Glutamatergic neuron (in vitro differentiated cells): ENCODE measurements around the gene SMG6. TPM values are rescaled to one million over a fixed set of nuclear protein-coding genes. Genes with fewer than 3 reads are reported as not detected.
A peak's percentile ranks its signal among the peaks of the same experiment; 100 is the strongest.

Experiments
- DNase-seq: peaks from one replicate; pipeline ENCODE4 v3.0.0; 2022
- H3K27ac Mint-ChIP-seq: one replicate; pipeline ENCODE4 v1.8.0; 2020; ENCODE audit warnings: mild to moderate bottlenecking, mixed read lengths, inconsistent platforms; ENCODE audit not compliant: unreplicated experiment
- H3K27me3 Mint-ChIP-seq: one replicate; pipeline ENCODE4 v1.8.0; 2020; ENCODE audit warnings: mild to moderate bottlenecking, moderate library complexity, mixed read lengths, inconsistent platforms; ENCODE audit not compliant: unreplicated experiment
- H3K36me3 Mint-ChIP-seq: one replicate; pipeline ENCODE4 v1.8.0; 2020; ENCODE audit warnings: mild to moderate bottlenecking, mixed read lengths, inconsistent platforms; ENCODE audit not compliant: unreplicated experiment
- H3K4me1 Mint-ChIP-seq: one replicate; pipeline ENCODE4 v1.8.0; 2020; ENCODE audit warnings: mild to moderate bottlenecking, low read depth, mixed read lengths, inconsistent platforms; ENCODE audit not compliant: unreplicated experiment
- H3K4me3 Mint-ChIP-seq: one replicate; pipeline ENCODE4 v1.8.0; 2020; ENCODE audit warnings: mild to moderate bottlenecking, mixed read lengths, inconsistent platforms; ENCODE audit not compliant: unreplicated experiment
- H3K9me3 Mint-ChIP-seq: one replicate; pipeline ENCODE4 v1.8.0; 2020; ENCODE audit warnings: mild to moderate bottlenecking, moderate library complexity, mixed read lengths, inconsistent platforms; ENCODE audit not compliant: unreplicated experiment
- total RNA-seq: library from RNA; stranded (reverse); fragmentation: NEBNext Ultra II Directional; extraction: Animal tissue kit (Norgen Biotek cat#: 25700); gene quantifications from one replicate; pipeline ENCODE4 v1.2.1, GENCODE V29; 2021; ENCODE audit not compliant: unreplicated experiment
- TF ChIP-seq, protein P1 (sequence below): fragments of 200-600 bp; sonication (generic); IDR thresholded peaks from one replicate; pipeline ENCODE4 v1.5.0; 2021; ENCODE audit not compliant: partially characterized antibody, unreplicated experiment

SMG6 gene
- total RNA-seq, 1 donor from 2014 or later = 42.7 TPM

DNA sequence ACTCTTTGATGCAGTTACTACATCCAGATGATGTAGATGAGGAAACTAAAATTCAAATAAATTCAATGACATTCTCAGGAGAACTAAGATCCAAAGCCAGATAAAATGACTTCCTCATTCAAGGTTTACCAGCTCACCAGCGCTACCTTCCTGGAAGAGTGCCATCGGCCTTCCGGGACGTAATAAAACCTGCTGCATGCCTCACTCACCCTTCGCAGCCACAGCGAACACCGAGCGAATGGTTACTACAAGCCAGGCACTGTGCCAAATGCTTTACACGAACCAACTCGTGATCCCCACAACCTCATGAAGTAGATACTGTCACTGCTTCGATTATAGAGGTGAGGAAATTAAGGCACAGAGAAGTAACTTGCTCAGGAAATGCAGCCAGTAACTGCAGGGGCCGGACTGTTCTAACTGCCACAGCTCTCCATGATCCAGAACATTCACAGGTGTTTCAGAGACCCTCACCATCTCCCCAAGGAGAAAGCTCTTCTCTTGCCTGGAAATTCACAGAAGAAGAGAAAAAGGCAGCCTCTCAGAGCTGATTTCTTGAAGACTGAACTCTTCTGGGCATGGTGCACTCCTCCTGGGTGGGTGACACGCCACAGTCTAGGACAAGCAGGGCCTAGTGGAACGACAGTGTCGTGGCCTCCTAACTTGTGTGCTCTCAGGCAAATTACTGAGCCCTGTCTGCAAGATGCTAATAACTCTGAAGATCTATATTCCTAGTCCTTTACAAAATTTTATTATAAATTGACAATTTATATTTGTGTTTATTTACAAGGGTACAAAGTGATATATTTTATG, 201.9 kb downstream of the SMG6 start:
- no peaks in the 10 kb centered on the region for H3K36me3 Mint-ChIP-seq
- no peak overlapping the region for H3K27ac Mint-ChIP-seq
- TF ChIP-seq, protein P1, sequence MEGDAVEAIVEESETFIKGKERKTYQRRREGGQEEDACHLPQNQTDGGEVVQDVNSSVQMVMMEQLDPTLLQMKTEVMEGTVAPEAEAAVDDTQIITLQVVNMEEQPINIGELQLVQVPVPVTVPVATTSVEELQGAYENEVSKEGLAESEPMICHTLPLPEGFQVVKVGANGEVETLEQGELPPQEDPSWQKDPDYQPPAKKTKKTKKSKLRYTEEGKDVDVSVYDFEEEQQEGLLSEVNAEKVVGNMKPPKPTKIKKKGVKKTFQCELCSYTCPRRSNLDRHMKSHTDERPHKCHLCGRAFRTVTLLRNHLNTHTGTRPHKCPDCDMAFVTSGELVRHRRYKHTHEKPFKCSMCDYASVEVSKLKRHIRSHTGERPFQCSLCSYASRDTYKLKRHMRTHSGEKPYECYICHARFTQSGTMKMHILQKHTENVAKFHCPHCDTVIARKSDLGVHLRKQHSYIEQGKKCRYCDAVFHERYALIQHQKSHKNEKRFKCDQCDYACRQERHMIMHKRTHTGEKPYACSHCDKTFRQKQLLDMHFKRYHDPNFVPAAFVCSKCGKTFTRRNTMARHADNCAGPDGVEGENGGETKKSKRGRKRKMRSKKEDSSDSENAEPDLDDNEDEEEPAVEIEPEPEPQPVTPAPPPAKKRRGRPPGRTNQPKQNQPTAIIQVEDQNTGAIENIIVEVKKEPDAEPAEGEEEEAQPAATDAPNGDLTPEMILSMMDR = no peak
- H3K4me3 Mint-ChIP-seq = no peak overlapping the region
- H3K27me3 Mint-ChIP-seq = peaks cover 6% of the 10 kb centered on the region
- peaks cover 10% of the 10 kb centered on the region for H3K4me1 Mint-ChIP-seq
- no peak for DNase-seq
- H3K9me3 Mint-ChIP-seq = peaks cover 2% of the 10 kb centered on the region

DNA sequence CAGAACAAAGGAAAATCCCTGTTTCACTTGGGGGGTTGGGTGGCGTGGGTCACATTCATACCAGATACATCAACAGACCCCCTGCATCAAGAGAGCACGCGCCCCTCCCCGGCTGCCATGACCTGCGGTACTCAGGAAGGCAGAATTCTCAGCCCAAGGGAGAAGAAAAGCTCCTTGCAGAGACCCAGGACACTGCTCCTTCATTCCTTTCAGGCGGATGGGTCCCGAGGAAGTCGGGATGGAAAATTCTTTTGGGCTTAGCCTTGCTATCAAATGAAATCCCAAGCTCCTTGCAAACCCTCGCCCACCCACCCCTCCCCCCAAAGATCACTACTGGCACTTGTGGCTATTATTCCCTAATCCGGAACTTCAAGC, 208.1 kb downstream of the SMG6 start:
- H3K36me3 Mint-ChIP-seq = no peaks in the 10 kb centered on the region
- peaks cover 5% of the 10 kb centered on the region for H3K9me3 Mint-ChIP-seq
- TF ChIP-seq, protein P1 = no peak
- peak overlapping the region; percentile 78 for H3K27ac Mint-ChIP-seq
- H3K4me3 Mint-ChIP-seq = no peak overlapping the region
- peaks cover 14% of the 10 kb centered on the region for H3K4me1 Mint-ChIP-seq
- DNase-seq = no peak
- peaks cover 6% of the 10 kb centered on the region for H3K27me3 Mint-ChIP-seq

DNA sequence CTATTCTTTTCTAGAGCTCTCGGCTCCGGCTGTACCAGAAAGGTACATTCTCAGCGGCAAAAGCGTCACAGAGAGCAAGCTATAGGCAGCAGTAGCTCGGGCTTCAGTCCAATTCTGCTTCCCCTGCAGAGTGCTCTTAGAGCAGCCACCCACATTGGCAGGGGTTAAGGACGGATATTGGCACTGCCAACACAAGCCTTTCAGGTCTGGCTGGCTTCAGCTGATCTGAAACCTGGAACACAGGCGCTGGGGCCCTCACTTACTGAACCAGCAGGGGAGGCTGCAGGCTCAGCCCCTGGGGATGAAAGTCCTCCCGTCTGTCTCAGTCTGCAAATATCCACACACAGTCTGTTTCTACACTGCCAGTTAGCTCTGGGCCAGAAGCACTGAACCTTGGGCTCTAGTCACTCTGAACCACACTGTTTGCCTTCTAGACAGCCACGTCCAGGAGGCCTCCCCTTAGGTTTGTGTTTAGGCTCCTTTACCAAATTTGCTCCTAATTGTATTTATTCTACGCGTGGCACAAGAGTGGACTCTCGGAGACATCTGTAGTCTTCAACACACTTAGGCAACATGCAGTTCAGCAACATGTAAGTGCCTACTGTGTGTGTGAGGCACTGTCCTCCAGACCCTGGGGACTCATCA, 208.6 kb downstream of the SMG6 start:
- peaks cover 5% of the 10 kb centered on the region for H3K9me3 Mint-ChIP-seq
- TF ChIP-seq, protein P1 = no peak
- H3K4me3 Mint-ChIP-seq = peak overlapping the region; percentile 20
- peak overlapping the region; percentile 78 for H3K27ac Mint-ChIP-seq
- H3K4me1 Mint-ChIP-seq = peaks cover 14% of the 10 kb centered on the region
- H3K27me3 Mint-ChIP-seq = peaks cover 6% of the 10 kb centered on the region
- H3K36me3 Mint-ChIP-seq = no peaks in the 10 kb centered on the region
- peak; percentile 55 for DNase-seq

DNA sequence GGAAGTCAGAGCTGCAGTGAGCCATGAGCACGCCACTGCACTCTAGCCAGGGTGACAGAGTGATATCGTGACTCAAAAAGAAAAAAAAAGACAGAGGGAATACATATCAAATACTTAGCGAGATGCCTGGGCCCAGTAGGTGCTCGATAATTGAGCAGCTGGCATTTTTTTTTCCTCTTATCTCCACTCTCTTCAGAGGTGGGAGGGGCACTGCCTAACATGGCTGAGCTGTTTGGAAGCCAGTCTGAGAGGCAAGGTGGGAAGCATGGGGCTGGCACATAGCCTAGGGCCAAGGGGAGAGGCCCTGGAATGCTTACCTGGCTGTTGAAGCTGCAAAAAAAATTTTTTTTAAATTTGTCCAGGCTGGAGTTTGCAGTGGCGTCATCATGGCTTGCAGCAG, 210.2 kb downstream of the SMG6 start:
- Mint-ChIP-seq H3K36me3 (no peaks in the 10 kb centered on the region), H3K4me1 (peaks cover 26% of the 10 kb centered on the region), H3K4me3 (no peak overlapping the region), H3K9me3 (peaks cover 7% of the 10 kb centered on the region), H3K27me3 (peaks cover 9% of the 10 kb centered on the region), H3K27ac (no peak overlapping the region)
- no peak for DNase-seq
- TF ChIP-seq, protein P1 = no peak

DNA sequence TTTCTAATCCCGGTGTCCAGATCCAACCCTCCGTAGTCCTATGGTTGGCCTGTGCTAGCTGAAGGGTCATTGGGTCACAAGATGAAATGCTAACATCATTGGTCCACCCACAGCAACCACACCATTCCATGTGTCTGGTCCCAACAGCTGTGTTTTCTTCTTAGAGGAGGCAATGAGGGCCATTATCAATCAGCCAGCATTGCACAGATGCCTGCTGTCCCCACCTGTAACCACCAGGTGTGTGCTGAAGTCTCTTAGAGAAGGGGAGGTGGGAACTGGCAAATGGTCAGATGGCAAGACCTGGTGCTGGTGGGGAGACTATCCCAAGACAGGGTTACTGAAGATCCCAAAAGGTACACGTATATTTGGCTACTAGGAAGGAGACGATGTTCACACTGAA, 211.3 kb downstream of the SMG6 start:
- Mint-ChIP-seq H3K27ac (no peak overlapping the region), H3K4me3 (no peak overlapping the region), H3K27me3 (peaks cover 8% of the 10 kb centered on the region), H3K4me1 (peaks cover 32% of the 10 kb centered on the region), H3K36me3 (no peaks in the 10 kb centered on the region), H3K9me3 (peaks cover 7% of the 10 kb centered on the region)
- TF ChIP-seq, protein P1 = no peak
- DNase-seq = no peak
